ENCODE data around the gene MYL10. TPM values are rescaled to one million over a fixed set of nuclear protein-coding genes. Genes with fewer than 3 reads are reported as not detected.

Gene MYL10
- total RNA-seq, 1 donor from 2014 or later, result not detected

- Mint-ChIP-seq H3K36me3 (no peaks in the 10 kb centered on the region), H3K27me3 (peaks cover 1% of the 10 kb centered on the region), H3K4me3 (no peak overlapping the region), H3K9me3 (no peaks in the 10 kb centered on the region), H3K27ac (no peak overlapping the region), H3K4me1 (ENCODE audit: unreplicated experiment) (peaks cover 12% of the 10 kb centered on the region)
- no peak for DNase-seq (ENCODE audit: extremely low spot score, unreplicated experiment)
- TF ChIP-seq, protein P1, sequence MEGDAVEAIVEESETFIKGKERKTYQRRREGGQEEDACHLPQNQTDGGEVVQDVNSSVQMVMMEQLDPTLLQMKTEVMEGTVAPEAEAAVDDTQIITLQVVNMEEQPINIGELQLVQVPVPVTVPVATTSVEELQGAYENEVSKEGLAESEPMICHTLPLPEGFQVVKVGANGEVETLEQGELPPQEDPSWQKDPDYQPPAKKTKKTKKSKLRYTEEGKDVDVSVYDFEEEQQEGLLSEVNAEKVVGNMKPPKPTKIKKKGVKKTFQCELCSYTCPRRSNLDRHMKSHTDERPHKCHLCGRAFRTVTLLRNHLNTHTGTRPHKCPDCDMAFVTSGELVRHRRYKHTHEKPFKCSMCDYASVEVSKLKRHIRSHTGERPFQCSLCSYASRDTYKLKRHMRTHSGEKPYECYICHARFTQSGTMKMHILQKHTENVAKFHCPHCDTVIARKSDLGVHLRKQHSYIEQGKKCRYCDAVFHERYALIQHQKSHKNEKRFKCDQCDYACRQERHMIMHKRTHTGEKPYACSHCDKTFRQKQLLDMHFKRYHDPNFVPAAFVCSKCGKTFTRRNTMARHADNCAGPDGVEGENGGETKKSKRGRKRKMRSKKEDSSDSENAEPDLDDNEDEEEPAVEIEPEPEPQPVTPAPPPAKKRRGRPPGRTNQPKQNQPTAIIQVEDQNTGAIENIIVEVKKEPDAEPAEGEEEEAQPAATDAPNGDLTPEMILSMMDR (conservative IDR thresholded peaks at IDR 0.05), result no peak
Measured at GRCh38 chr7:101631224-101631714, 2.2 kb upstream of the MYL10 start.

DNA sequence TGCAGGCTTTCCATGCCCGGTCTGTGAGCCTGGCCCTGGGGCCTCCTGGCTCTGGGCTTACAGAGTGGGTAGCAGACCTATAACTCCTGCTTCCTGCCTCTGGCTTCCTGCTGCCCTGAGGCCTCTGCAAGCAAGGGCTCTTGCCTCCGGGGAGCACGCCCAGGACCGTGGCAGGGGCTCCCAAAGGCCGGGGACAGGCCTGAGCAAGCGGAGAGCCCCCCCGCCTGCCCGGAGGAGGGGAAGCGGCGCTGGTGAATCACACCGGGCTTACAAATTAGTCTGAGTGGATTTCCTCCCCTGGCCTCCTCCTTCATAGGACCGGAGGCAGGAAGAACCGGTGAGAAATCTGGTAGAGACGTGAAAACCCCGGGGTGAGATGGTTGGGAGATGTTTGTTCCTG is 1.5 kb upstream of the MYL10 start:
- Mint-ChIP-seq H3K27me3 (peaks cover 8% of the 10 kb centered on the region), H3K27ac (no peak overlapping the region), H3K9me3 (no peaks in the 10 kb centered on the region), H3K4me1 (ENCODE audit: unreplicated experiment) (peaks cover 19% of the 10 kb centered on the region), H3K4me3 (no peak overlapping the region), H3K36me3 (no peaks in the 10 kb centered on the region)
- DNase-seq (ENCODE audit: extremely low spot score, unreplicated experiment), result no peak
- TF ChIP-seq, protein P1 (conservative IDR thresholded peaks at IDR 0.05), result no peak

GRCh38 chr7:101628522-101628921 is 574 bp downstream of the MYL10 start:
- Mint-ChIP-seq H3K9me3 (no peaks in the 10 kb centered on the region), H3K4me1 (ENCODE audit: unreplicated experiment) (peaks cover 31% of the 10 kb centered on the region), H3K27me3 (peaks cover 22% of the 10 kb centered on the region), H3K4me3 (no peak overlapping the region), H3K27ac (no peak overlapping the region), H3K36me3 (no peaks in the 10 kb centered on the region)
- no peak for DNase-seq (ENCODE audit: extremely low spot score, unreplicated experiment)
- TF ChIP-seq, protein P1 (conservative IDR thresholded peaks at IDR 0.05), result no peak

DNA sequence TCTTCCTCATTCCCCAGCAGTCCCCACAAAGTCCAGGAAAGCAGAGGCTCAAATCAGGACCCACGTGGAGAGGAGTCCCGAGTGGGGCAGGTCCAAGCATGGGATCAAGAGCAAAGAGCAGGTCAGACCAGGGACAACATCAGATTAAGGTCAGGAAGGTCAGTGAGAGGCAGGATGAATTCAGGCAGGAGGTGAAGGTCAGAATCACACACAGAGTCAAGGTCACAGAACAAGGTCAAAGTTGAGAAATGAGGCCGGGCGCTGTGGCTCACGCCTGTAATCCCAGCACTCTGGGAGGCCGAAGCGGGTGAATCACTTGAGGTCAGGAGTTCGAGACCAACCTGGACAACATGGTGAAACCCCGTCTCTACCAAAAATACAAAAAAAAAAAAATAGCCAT is 2.3 kb downstream of the MYL10 start:
- no peak overlapping the region for H3K27ac Mint-ChIP-seq

GRCh38 chr7:101626069-101626671 is 2.9 kb downstream of the MYL10 start:
- H3K9me3 Mint-ChIP-seq, result no peaks in the 10 kb centered on the region
- no peak overlapping the region for H3K27ac Mint-ChIP-seq
- H3K36me3 Mint-ChIP-seq, result no peaks in the 10 kb centered on the region
- TF ChIP-seq, protein P1 (conservative IDR thresholded peaks at IDR 0.05), result no peak
- H3K4me3 Mint-ChIP-seq, result no peak overlapping the region
- peaks cover 31% of the 10 kb centered on the region for H3K4me1 Mint-ChIP-seq (ENCODE audit: unreplicated experiment)
- no peak for DNase-seq (ENCODE audit: extremely low spot score, unreplicated experiment)
- peaks cover 22% of the 10 kb centered on the region for H3K27me3 Mint-ChIP-seq

More for the DNA sequence above, 2.3 kb downstream of the MYL10 start:
- no peak overlapping the region for H3K4me3 Mint-ChIP-seq
- DNase-seq (ENCODE audit: extremely low spot score, unreplicated experiment), result no peak
- TF ChIP-seq, protein P1 (conservative IDR thresholded peaks at IDR 0.05), result no peak
- no peaks in the 10 kb centered on the region for H3K36me3 Mint-ChIP-seq
- peaks cover 31% of the 10 kb centered on the region for H3K4me1 Mint-ChIP-seq (ENCODE audit: unreplicated experiment)
- no peaks in the 10 kb centered on the region for H3K9me3 Mint-ChIP-seq
- H3K27me3 Mint-ChIP-seq, result peaks cover 22% of the 10 kb centered on the region
